ENCODE measurements around the gene PRKCA.

Gene PRKCA

GRCh38 chr17:66637491-66637890 lies 335.1 kb downstream of the PRKCA start:
- Histone ChIP-seq H3F3A (ENCODE audit: control insufficient read depth, insufficient read depth) (no peaks in the 10 kb centered on the region), H3K4me1 (ENCODE audit: control insufficient read depth, low read length) (no peaks in the 10 kb centered on the region), H3K27me3 (ENCODE audit: control insufficient read depth, low read length) (no peaks in the 10 kb centered on the region), H4K20me1 (ENCODE audit: control insufficient read depth, insufficient read depth, low read depth, low read length) (no peaks in the 10 kb centered on the region), H3K27ac (ENCODE audit: low read depth, low read length) (no peak overlapping the region), H3K4me3 (ENCODE audit: low read length) (no peak overlapping the region), H3K9me3 (ENCODE audit: control insufficient read depth, insufficient read depth, low read length) (no peaks in the 10 kb centered on the region), H3K36me3 (ENCODE audit: control insufficient read depth, low read length) (no peaks in the 10 kb centered on the region), H3K79me2 (ENCODE audit: control insufficient read depth, low read length) (no peaks in the 10 kb centered on the region), H3K9me2 (replicated peaks; ENCODE audit: control insufficient read depth, low read length) (no peaks in the 10 kb centered on the region), H3K4me2 (ENCODE audit: low read length) (no peak overlapping the region)
- no peak for TF ChIP-seq EZH2phosphoT487 (IDR thresholded peaks at IDR 0.05; ENCODE audit: borderline replicate concordance, low read length)
- no peak for TF ChIP-seq CTCF (IDR thresholded peaks at IDR 0.05; ENCODE audit: low read depth, low read length, poor library complexity, severe bottlenecking)

- H3K79me2 ChIP-seq (ENCODE audit: control insufficient read depth, low read length): no peaks in the 10 kb centered on the region
- no peaks in the 10 kb centered on the region for H3K36me3 ChIP-seq (ENCODE audit: control insufficient read depth, low read length)
- no peaks in the 10 kb centered on the region for H3F3A ChIP-seq (ENCODE audit: control insufficient read depth, insufficient read depth)
These were observed 336.5 kb downstream of the PRKCA start for GRCh38 chr17:66638707-66639479.

GRCh38 chr17:66643815-66644710 lies 341.6 kb downstream of the PRKCA start:
- H3K36me3 ChIP-seq (ENCODE audit: control insufficient read depth, low read length): no peaks in the 10 kb centered on the region
- H3F3A ChIP-seq (ENCODE audit: control insufficient read depth, insufficient read depth): no peaks in the 10 kb centered on the region
- no peak overlapping the region for H3K4me2 ChIP-seq (ENCODE audit: low read length)
- TF ChIP-seq EZH2phosphoT487 (IDR thresholded peaks at IDR 0.05; ENCODE audit: borderline replicate concordance, low read length) (no peak), CTCF (IDR thresholded peaks at IDR 0.05; ENCODE audit: low read depth, low read length, poor library complexity, severe bottlenecking) (no peak)
- no peaks in the 10 kb centered on the region for H4K20me1 ChIP-seq (ENCODE audit: control insufficient read depth, insufficient read depth, low read depth, low read length)
- no peaks in the 10 kb centered on the region for H3K9me3 ChIP-seq (ENCODE audit: control insufficient read depth, insufficient read depth, low read length)
- H3K27ac ChIP-seq (ENCODE audit: low read depth, low read length): no peak overlapping the region
- no peaks in the 10 kb centered on the region for H3K27me3 ChIP-seq (ENCODE audit: control insufficient read depth, low read length)
- H3K4me1 ChIP-seq (ENCODE audit: control insufficient read depth, low read length): no peaks in the 10 kb centered on the region
- no peak overlapping the region for H3K4me3 ChIP-seq (ENCODE audit: low read length)
- H3K9me2 ChIP-seq (replicated peaks; ENCODE audit: control insufficient read depth, low read length): no peaks in the 10 kb centered on the region
- no peaks in the 10 kb centered on the region for H3K79me2 ChIP-seq (ENCODE audit: control insufficient read depth, low read length)

More at GRCh38 chr17:66638707-66639479, 336.5 kb downstream of the PRKCA start:
- H3K27ac ChIP-seq (ENCODE audit: low read depth, low read length): no peak overlapping the region
- no peak overlapping the region for H3K4me3 ChIP-seq (ENCODE audit: low read length)
- H3K27me3 ChIP-seq (ENCODE audit: control insufficient read depth, low read length): no peaks in the 10 kb centered on the region
- no peaks in the 10 kb centered on the region for H3K4me1 ChIP-seq (ENCODE audit: control insufficient read depth, low read length)
- no peaks in the 10 kb centered on the region for H3K9me2 ChIP-seq (replicated peaks; ENCODE audit: control insufficient read depth, low read length)
- TF ChIP-seq EZH2phosphoT487 (IDR thresholded peaks at IDR 0.05; ENCODE audit: borderline replicate concordance, low read length): no peak
- no peak for TF ChIP-seq CTCF (IDR thresholded peaks at IDR 0.05; ENCODE audit: low read depth, low read length, poor library complexity, severe bottlenecking)
- H3K4me2 ChIP-seq (ENCODE audit: low read length): no peak overlapping the region
- H3K9me3 ChIP-seq (ENCODE audit: control insufficient read depth, insufficient read depth, low read length): no peaks in the 10 kb centered on the region
- H4K20me1 ChIP-seq (ENCODE audit: control insufficient read depth, insufficient read depth, low read depth, low read length): no peaks in the 10 kb centered on the region

All from DOHH2 (cell line).